COLO668 (cell line): ENCODE data around the gene MEI4.
"Not testable (repeated sequence)": the region's sequence is repeated elsewhere in the genome, so short reads cannot be mapped to it uniquely, and the experiment has no call there.

Experiments used
- DNase-seq: peaks from one replicate; lab custom pipeline; 2025; ENCODE audit not compliant: unreplicated experiment; lab: John Stamatoyannopoulos, UW

MEI4 gene

DNA sequence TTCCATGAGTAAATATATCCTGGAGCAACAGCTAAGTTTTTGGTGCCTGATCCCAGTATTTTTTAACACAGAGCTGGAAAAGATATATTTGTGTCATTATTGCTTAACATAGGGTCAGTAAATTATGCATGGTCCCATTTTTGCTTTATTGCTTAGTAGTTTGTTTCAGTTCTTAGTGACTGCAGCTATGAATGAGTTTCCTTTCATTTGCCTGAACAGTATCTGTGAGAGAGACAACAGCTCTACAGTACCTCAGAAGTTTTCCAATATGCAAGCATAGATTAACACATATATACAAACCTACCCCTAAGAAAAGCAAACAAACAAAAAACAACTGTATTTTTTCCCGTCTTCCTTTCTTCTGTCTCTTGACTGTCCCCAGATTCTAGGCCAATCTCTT is 160.3 kb downstream of the MEI4 start:
- no peak for DNase-seq

DNA sequence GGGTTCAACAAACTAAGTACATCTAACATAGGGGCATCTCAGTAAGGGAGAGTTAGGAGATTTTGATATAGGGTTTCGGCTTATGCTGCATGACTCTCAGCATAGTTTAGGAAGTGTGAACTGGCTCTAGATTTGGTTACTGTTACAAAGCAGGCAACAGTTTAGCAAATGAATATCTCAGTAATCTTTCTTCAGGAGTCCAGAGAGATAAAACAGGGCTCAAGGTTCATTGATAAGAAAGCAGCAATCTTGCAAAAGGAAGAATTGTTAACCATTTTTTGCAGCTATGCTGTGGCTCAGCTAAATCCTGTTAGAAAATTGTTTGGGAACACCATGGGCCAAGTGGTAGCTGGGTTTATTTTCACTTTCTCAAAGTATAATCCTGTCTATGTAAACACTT is 161.3 kb downstream of the MEI4 start:
- no peak for DNase-seq

DNA sequence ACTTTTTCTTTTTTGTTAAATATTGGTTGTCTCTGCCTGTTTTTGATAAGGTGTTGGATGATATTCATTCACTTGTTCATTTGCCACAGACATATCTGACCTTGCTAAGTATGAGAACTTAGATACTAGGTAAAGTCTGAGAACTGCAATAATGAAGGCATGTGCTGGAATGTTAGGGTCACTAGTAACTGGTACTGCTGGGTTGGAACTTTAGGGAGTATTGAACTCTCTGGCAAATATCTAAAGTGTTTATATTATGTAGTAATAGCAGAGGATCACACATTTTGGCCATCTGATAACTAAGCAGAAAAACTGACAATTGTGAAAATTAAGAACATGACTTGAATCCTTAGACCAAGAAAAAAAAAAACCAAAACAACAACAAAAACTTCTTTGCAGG is 162.7 kb downstream of the MEI4 start:
- DNase-seq, result no peak

DNA sequence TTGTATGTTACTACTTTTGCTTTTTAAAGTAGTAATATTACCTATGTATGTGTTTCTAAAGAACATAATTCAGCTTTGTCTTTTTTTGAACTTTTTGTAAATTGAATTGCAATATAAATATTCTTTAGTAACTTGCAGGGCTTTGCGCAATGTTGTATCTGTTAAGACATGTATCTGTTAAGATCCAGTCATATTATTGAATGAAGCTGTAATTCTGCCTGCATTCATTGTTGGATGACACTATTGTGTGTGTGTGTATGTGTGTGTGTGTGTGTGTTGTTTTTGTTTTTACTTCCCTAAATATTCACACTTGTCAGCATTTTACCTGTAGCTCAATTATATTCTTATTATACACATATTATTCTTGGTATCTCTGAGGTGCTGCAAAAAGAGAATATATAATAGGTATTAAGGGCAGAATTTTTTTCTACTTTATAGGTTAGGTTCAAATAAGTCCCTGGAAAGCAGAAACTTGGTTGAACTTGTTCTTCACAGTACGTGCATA is 164.0 kb downstream of the MEI4 start:
- no peak for DNase-seq

DNA sequence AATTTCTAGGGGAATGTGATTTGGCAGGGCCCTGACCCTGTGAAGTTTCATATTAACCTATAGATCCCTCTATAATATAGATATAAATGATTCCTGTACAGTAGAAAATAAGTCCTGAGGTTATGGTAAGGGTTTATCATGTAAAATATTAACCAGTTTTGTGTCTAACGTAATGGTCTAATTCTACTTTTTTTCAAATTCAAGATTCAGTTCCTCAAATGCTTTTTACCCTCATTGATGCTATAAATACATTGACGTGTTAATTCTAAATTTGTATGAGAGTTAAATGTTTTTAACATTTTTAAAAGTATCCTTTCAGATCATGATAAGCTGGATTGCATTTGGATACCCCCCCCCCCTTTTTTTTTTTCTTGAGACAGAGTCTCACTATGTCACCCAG is 169.4 kb downstream of the MEI4 start:
- DNase-seq, result no peak

DNA sequence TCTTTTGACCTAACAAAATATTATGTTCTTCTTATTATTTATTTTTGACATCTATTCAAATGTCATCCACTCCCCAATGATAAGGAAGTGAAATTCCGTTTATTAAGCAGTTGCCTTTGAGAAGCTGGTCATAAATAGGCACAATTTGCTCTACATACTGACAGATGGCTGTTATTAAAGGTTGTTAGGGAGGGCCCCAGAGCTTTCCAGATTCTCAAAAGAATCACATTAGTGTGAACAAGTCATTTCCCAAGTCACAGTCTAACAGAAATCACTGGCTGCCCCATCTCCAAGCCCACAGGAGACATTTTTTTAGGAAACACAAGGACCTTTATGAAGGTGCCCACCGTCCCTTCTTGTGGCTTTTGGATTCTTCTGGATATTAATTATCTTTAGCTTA is 172.4 kb downstream of the MEI4 start:
- no peak for DNase-seq

DNA sequence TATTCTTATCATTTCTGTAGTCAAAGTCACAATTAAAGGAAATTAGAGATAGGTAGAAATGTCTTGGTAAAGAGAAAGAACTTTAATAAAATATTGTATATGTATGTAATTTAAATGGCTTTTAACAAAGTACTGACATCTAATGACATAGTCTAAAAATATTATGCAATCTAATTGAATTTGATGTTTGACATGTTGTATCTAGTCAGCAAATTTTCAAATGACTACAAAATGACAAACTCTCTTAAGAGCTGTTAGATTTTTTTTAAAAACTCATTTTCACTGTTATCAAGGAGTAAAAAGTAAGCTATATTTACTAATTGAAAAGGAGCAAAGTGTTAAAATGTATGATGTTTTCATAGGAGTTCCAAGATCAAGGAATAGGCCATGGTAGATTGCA is 176.9 kb downstream of the MEI4 start:
- DNase-seq, result no peak

DNA sequence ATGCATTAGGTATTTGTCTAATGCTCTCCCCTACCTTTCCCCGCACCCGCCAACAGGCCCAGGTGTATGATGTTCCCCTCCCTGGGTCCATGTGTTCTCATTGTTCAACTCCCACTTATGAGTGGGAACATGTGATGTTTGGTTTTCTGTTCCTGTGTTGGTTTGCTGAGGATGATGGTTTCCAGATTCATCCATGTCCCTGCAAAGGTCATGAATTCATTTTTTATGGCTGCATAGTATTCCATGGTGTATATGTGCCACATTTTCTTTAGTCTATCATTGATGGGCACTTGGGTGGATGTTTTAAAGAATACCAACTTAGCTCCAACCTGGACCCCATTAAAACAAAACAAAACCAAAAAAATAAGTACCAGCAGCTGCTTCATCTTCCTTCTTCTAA is 180.9 kb downstream of the MEI4 start:
- DNase-seq, result not testable (repeated sequence)

DNA sequence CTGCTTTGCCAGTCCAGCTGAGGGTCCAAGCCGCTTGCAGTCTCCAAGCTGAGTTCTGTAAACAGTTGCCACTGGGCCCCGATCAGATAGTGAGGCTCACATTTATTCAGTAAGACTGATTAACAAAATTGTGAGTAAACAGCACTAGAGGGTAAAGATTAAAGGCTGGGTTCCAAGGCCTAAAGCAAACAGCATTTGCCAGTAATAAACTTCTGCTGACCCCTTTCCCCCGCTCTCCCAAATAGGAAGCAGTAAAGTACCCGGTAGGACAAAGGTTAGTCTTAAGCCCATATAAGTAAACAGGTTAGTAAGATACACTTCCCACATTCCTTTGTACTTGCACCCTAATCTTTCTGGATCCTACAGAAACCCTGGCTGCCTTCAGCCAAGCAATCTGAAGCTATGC is 181.8 kb downstream of the MEI4 start:
- DNase-seq, result no peak

DNA sequence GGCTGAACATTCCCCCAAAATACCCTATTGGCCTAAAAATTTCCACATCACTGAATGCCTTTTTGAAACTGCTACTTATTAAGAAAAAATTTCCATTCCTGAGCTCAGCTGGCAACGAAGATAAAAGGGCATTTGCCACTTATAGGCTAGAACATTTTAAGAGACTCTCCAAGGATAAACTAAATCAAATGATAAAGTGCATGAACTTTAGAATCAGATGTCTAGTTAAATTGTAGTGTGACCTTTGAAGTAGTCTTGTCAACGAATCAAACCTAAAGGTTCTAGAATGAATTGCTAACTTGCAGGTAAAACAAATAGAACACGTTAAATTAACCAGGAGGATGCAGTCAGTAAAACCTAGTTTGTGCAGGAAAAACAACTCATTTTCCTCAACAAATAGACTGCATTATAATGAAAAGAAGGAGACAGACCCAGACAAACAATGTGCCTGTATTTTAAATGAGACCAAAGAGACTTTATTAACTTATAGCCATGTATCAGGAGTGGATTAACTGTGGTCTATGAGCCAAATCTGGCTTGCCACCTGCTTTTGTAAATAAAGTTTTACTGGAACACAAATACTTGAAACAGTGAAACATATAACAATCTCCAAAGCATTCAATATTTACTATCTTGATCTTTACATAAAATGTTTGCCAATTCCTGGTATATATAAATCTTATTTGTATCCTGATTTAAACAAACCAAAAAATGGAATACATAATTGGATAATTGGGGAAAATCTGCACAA is 184.4 kb downstream of the MEI4 start:
- no peak for DNase-seq

DNA sequence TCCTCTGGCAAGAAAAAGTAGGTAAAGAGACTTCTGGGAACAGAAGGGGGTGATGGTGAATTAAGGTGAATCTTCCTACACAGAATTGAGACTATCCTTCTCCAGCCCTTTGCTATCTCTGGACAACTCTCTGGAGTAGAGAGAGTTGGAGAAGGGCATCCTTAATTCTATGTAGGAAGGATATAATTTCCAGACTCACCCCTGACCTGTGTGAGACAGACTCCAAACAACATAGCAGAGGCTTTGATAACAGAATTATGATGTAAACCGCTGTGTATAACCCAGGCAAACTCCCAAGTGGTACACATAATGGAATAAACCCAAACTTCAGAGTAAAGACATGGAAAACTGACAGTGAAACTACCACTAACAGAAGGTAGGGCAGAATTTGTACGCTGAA is 186.5 kb downstream of the MEI4 start:
- no peak for DNase-seq

DNA sequence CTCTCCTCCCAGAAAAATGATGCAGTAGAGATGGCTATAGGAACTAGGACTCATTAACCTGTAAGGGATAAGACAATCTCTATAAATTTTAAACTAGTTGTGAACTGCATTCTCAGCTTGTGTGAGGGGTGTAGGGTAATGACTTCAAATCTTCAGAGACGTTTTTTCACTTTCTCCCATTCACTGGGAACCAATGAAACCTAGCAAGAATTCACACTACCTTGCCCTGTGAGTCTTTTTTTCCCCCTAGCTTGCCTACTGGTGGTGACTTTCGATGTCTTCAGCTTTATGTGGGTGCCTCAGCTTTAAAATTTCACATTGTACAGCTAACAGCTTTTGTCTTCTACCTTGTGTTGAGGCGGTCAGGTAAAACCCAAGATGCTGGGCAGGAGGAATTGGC is 192.0 kb downstream of the MEI4 start:
- DNase-seq, result no peak

DNA sequence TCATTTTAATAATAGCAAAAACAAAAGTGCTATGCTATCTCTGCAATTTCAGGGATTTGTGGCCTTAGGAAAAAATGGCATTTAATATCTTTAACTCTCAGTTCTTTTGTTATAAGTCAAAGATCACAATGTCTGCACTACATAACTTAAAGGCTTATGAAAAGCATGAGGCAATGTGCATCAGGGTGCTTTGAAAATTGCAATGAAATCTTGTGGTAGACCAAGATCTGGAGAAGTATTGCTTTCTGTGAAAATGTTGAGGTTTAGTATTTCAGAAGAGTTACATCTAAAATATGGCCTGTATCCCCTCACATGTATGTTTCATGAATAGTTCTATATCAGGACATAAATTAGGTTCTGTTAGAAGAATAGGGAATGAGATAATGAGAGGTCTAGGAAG is 200.6 kb downstream of the MEI4 start:
- DNase-seq, result no peak

DNA sequence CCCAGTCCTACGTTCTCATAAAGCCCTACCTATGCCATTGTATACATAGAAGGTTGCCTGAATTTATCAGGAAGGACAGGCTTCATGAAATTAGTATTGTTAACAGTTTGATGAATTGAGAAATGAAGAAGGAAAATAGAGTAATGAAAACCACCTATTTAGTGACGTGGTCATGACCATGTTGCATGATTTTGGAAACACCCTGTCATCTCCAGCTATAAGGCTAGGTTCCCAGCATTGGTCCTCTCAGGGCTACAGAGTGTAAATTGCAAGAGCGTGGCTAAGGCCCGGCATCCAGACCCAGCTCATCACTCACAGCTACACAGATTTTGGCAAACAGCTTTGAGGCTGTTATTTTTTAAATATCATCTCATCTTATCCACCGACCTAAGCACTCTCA is 203.6 kb downstream of the MEI4 start:
- DNase-seq, result no peak

DNA sequence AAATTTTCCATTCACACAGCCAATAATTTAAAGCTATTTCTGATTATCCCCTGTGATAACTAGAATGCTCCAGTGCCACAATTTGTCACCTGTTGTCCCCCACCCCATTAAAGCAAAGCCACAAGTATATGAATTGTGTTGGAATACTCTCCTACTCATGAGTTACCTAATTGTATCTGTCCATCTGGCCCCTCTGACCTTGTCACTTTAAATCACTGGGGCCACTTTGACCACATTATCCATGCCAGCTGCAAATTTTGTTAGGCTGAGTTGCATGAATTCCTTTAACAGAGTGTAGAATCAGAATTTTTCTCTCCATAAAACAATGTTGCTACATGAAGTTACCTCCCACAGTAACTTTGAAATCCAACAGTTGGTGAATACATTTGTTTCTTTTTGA is 204.6 kb downstream of the MEI4 start:
- no peak for DNase-seq

DNA sequence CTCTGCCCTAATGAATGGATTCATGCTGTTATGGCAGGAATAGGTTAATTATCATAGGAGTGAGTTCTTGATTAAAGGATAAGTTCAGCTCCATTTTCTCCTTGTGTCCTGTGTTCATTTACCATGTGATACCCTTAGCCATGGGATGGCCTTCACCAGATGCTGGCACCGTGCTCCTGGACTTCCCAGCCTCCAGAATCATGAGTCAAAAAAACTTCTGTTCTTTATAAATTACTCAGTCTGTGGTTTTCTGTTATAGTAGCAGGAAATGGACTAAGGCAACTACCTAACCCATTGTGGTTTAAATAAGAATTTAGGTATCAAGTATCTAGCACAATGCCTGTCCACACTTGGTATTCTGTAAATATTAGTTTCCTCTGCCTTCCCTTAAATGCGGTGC is 223.5 kb downstream of the MEI4 start:
- DNase-seq, result no peak

DNA sequence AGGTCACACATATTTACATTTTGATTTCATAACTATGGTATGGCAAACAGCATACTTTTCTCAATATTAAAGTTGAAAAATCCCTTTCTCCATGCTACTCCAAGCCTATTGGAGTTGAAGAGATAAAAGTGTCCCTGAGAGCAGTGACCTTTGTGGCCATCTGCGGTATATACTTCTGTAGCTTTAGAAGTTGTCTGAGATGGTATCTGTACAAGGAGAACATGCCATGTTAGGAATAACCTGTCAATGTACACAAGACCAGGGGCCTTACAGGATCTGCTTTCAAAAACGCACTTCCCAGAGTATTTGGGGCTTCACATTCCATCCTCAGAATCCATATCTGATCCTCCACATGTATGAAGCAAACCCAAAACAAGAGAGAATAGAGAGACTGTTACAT is 226.7 kb downstream of the MEI4 start:
- DNase-seq, result no peak

DNA sequence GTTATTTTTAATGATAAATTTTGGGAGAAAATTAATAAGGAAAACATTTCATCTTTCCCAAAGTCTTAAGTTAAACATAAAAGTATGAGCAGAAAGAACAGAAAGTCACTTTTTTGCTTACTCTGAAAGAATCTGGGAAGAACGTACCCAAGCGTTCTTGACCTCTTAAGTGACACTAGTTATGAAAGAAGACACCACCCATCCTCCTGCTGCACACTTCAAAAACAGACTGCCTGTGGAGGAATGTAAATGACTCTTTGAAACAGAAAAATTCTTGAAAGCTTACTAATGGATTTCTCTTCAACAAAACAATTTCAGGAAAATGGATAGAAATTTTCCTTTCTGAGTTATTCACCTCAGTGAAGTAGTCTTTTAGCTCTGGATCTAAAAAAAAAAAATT is 227.7 kb downstream of the MEI4 start:
- DNase-seq, result no peak

DNA sequence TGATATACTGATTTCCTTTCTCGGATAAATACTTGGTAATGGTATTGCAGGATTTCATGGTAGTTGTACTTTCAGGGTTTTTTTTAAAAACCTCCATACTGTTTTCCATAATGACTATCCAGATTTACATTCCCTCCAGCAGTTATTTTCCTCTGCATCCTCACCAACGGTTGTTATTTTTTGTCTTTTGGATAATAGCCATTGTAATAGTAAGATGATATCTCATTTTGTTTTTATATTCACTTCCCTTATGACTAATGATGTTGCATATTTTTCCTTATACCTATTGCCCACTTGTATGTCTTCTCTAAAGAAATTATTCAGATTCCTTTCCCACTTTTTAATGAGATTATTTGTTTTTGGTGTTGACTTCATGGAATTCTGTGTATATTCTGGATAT is 231.0 kb downstream of the MEI4 start:
- DNase-seq, result no peak

DNA sequence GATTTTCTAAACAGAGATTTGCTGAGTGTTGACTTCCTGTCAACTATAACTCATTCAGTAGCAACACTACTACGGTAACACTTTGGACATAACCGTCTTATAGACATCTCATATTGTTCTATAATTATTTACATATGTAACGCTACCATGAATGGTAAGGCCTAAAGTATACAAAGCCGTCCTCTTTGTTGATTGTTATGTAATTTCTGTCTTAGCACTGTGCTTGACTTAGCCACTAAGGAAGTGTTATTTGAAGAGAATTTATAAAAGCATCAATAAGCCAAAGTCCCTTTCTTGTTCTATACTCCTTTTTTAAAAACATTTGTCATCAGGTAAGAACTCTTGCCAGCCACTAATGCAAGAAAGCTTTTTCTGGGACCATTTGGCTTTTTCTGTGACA is 240.6 kb downstream of the MEI4 start:
- no peak for DNase-seq

DNA sequence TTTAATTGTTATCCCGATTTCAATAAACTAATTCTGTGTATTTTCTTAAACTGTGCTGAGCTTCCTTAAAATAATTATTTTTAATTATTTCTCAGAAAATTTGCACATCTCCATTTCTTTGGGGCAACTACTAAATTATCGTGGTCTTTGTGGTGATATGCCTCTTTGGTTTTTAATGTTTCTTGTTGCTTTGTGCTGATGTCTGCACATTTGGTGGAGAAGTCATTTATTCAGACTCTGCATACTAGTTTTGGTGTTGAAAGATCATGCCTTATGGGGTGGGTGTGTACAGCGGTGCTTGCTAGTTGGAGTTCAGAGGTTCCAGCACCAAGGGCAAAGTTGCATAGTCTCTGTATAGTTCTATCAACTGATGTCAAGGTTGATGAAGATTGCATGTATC is 253.2 kb downstream of the MEI4 start:
- DNase-seq, result no peak

DNA sequence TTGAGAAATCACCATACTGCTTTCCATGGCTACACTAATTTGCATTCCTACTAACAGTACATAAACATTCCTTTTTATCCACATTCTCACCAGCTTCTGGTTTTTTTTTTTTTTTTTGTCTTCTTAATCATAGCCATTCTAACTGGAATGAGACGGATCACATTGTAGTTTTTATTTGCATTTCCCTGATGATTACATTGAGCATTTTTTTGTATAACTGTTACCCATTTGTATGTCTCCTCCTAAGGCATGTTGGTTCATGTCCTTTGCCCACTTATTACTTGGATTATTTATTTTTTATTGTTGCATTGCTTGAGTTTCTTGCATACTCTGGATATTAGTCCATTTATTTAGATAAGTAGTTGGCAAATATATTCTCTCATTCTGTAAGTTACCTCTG is 258.0 kb downstream of the MEI4 start:
- DNase-seq, result no peak

DNA sequence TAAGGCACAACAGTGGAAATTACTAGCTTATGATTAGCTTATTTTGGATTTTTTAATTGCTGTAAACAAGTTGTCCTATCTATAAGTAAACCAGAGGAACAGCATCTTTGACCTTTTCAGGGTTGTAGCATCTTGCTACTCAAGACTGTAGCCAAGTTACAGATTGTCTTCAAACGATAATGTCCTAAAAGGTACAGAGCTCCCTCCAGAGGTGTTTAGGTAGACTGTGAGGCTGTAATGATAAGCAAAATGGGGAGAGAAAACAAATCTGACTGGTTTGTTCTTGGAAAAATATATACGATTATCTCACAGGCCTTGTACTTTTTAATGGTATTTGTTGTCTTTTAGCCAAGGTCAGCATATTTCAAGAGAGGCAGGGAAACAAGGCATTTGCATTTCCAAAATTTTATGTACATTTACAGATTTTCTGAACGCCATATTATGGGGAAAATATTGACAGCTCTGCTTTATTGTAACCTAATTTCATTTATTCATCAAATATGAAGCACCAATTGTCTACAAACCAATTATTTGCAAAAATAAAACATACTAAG is 273.4 kb downstream of the MEI4 start:
- no peak for DNase-seq
